Mononuclear cell (primary cell): ENCODE results near the gene LGALS8. TPM values are rescaled to one million over a fixed set of nuclear protein-coding genes. Genes with fewer than 3 reads are reported as not detected.
"Not testable (repeated sequence)": the region's sequence is repeated elsewhere in the genome, so short reads cannot be mapped to it uniquely, and the experiment has no call there.

Experiments
- H3K27me3 ChIP-seq: 2 replicates; pipeline ENCODE4 v1.6.0; 2011; ENCODE audit warnings: low read length, control low read depth; ENCODE audit not compliant: insufficient read depth
- H3K4me1 ChIP-seq: 2 replicates; pipeline ENCODE4 v1.5.1; 2011; ENCODE audit warnings: mild to moderate bottlenecking, low read length, control low read depth; ENCODE audit not compliant: insufficient read depth
- H3K4me3 ChIP-seq: 2 replicates; pipeline ENCODE4 v1.5.1; 2011; ENCODE audit warnings: mild to moderate bottlenecking, low read length, moderate library complexity
- H3K9me3 ChIP-seq: 2 replicates; pipeline ENCODE4 v1.5.1; 2011; ENCODE audit warnings: low read depth, mild to moderate bottlenecking, control low read depth, low read length
- total RNA-seq: library from RNA; depleted of rRNA; stranded (reverse); fragments of >200 nt; gene quantifications from one replicate; pipeline ENCODE4 v1.2.3, GENCODE V29; 2012

Gene LGALS8
- total RNA-seq, 1 donor = 187 TPM

GRCh38 chr1:236577041-236577440 is 53.3 kb downstream of the LGALS8 start:
- not testable (repeated sequence) for H3K4me1 ChIP-seq, H3K4me3 ChIP-seq, H3K27me3 ChIP-seq, H3K9me3 ChIP-seq

GRCh38 chr1:236578661-236579060 is 54.9 kb downstream of the LGALS8 start:
- Histone ChIP-seq H3K9me3 (no peaks in the 10 kb centered on the region), H3K4me3 (no peak overlapping the region), H3K27me3 (no peaks in the 10 kb centered on the region), H3K4me1 (no peaks in the 10 kb centered on the region)

DNA sequence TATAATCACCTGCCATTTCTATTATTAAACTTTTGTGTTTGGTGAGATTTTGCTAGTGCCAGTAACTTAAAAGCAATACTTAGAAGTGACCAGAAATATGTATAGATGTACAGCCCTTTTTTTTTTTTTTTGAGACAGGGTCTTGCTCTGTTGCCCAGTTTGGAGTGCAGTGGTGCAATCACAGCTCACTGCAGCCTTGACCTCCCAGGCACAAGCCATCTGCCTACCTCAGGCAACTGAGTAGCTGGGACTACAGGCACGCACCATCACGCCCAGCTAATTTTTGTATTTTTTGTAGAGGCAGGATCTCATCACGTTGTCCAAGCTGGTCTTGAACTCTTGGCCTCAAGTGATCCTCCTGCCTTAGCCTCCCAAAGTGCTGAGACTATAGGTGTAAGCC is 56.6 kb downstream of the LGALS8 start:
- not testable (repeated sequence) for H3K9me3 ChIP-seq, H3K4me1 ChIP-seq, H3K4me3 ChIP-seq, H3K27me3 ChIP-seq

DNA sequence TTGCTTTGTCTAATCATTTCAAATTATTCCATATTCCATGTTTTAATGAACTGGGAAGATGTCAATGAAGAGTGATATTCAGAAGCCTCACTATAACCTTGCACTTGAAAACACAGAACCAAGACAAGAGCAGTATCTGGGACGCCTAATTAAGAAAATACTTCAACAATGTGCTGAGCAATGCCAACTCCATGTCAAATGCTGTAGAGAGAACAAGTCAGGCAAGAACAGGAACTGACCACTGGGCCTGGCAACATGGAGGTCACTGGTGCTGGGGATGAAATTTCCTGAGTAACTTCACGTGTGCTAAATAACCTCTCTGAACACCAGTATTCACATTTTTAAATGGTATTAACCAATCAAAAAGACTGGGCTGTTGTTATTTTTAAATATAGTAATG is 57.7 kb downstream of the LGALS8 start:
- Histone ChIP-seq H3K27me3 (no peaks in the 10 kb centered on the region), H3K9me3 (no peaks in the 10 kb centered on the region), H3K4me3 (no peak overlapping the region), H3K4me1 (no peaks in the 10 kb centered on the region)

GRCh38 chr1:236589531-236589930 is 65.7 kb downstream of the LGALS8 start:
- Histone ChIP-seq H3K4me1 (no peaks in the 10 kb centered on the region), H3K27me3 (no peaks in the 10 kb centered on the region), H3K9me3 (no peaks in the 10 kb centered on the region), H3K4me3 (no peak overlapping the region)

- Histone ChIP-seq H3K9me3 (no peaks in the 10 kb centered on the region), H3K27me3 (no peaks in the 10 kb centered on the region), H3K4me3 (no peak overlapping the region), H3K4me1 (no peaks in the 10 kb centered on the region)
Observed at GRCh38 chr1:236590553-236591150, 66.9 kb downstream of the LGALS8 start.

- no peaks in the 10 kb centered on the region for H3K9me3 ChIP-seq
- H3K4me3 ChIP-seq = no peak overlapping the region
- H3K27me3 ChIP-seq = no peaks in the 10 kb centered on the region
- peaks cover 15% of the 10 kb centered on the region for H3K4me1 ChIP-seq
Observed at GRCh38 chr1:236602171-236602570, 78.4 kb downstream of the LGALS8 start.

Other genes starting within 250 kb of the LGALS8 start
- 16.6 TPM for gene ERO1B, start 242.0 kb upstream of the LGALS8 start, total RNA-seq
- gene EDARADD, start 129.7 kb upstream of the LGALS8 start, total RNA-seq = 1.8 TPM
- 44.5 TPM for gene HEATR1, start 80.5 kb downstream of the LGALS8 start, total RNA-seq
- gene ACTN2, start 162.5 kb downstream of the LGALS8 start, total RNA-seq = under 0.01 TPM